GDM1 (cell line): ENCODE measurements around the gene LRIT2.

Source experiments
- DNase-seq: peaks from one replicate; lab custom pipeline; 2025; lab: John Stamatoyannopoulos, UW

LRIT2 gene

DNA sequence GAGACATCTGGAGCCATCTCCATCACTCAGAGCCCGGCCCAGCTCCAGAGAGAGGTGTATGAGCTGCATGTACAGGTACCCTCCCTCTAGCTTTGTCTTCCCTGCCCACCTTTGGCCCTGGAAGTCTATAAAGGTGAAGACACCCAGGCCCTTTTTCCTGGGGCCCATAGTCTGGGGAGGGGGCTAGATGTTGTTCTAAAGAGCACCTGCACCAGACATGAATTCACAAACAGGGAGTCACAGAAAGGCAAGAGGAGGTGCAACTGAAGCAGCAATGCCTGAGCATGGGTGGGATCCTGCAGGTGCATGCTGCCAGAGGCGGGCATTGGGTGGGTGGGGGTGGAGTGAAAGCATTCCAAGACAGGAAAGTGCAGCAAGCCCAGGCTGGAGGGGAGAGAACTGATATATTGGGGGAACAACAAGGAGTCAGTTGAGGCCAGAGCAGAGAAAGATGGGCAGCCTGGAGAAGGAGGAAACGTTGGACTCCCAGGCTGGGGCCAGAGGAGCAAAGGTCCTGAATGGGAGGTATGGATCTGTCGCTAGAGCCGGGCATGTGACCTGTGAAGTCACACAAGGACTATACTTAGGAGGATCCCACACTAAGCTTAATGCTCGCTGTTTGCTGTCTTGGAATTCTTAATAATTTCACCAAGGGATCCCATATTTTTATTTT, 19.4 kb downstream of the LRIT2 start:
- DNase-seq, result no peak

DNA sequence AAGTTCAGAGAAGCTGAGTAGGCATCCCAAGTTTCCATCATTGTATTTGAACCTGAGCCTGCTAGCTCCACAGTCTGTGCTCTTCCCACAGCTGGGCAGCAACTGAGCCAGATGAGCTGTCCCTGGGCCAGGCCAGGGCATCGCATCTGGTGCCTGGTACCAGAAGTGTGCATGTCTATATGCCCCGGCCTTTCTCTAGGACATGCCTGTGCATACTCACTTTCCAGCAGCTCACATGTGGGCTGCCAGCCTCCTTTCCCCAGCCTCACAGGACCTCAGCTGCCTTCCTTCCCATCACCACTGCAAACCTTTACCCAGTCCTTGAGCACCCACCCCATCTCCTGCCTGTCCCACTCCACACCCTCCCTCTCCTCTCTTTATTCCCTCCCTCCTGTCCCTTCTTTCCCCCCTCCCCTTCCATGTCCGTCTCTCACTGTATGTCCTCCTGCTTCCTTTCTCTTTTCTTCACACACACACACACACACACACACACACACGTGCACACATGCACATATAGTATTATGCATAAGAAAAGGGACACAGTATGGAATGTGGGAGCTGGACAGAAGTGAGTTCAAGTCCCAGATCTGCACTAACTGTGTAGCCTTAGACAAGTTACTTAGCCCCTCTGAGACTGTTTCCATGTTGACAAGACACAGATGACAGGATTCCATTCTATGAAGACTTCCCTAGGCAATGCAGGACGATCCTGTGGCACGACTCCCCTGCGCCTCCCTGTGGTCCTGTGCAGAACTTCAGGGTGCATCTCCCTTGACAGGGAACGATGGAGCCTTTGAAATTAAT, 20.1 kb downstream of the LRIT2 start:
- peak; percentile 46 for DNase-seq

DNA sequence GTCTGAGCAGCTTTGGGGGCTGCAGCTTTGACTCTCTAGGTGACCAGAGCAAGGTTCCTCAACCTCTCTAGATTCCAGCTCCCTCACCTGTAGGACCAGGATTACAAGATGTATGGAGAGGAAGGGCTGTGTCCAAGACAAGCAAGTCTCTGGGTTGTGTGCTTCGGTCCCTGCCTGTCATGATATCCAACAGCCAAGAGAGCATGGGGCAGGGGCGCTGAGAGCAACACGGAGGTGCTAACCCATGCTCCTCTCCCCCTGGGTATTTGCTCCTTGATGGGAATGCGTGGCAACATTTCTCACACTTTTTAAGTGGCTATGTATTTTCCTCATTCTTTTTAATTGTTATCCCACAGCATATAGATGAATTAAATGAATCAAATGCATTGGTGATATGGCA, 20.7 kb downstream of the LRIT2 start:
- DNase-seq, result no peak

DNA sequence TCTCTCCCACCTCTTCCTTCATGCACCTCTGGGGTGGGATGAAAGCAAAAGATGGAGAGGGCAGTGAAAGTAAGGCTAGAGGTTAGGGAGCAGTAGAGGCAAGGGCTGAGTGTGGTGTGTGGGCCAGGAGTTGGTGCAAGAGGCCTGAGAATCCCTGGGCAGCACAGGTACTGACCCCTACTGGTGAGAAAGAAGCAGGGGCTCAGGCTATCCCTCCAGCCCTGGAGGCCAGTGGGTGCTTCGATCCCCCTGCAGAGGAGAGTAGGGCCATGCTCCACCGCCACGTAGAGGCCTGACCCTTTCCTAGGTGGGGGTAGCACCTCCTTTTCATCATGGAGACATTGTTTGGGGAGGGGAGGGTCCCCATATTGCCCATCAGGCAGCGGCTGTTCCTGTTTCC, 21.2 kb downstream of the LRIT2 start:
- DNase-seq, result no peak

DNA sequence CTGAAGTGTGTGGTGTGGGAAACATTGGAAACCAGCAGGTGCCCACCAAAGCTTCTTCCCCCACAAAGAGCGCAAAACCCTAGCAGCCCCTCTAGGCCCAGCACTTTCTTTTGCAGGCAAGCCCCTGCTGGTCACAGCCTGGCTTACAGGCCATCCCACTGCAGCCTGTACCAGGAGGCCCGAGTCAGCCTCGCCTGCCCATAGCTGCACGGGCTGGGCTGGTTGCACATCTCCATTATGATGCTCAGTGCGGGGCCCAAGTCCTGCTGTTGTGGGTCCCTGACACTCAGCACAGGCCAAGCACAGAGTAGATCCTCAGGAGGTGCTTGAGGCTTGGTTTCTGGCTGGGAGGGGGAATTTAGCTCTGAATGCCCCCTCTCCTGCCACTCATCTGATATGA, 23.0 kb downstream of the LRIT2 start:
- DNase-seq, result no peak

DNA sequence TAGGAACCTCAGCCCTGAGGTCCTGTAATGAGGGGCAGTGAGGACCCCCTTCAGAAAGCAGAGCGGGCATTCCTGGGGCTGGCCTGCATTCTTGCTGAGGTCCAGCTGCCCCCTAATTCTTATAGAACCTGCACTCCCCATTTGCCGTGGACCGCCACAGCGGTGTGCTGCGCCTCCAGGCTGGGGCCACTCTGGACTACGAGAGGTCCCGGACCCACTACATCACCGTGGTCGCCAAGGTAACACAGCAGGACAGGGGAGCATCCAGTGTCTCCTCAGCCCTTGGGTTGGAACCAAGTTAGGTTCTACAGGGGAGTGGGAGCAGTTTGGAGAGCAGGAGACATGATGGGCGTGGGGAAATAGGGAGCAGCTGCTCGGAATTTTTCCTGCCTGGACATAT, 23.7 kb downstream of the LRIT2 start:
- no peak for DNase-seq

DNA sequence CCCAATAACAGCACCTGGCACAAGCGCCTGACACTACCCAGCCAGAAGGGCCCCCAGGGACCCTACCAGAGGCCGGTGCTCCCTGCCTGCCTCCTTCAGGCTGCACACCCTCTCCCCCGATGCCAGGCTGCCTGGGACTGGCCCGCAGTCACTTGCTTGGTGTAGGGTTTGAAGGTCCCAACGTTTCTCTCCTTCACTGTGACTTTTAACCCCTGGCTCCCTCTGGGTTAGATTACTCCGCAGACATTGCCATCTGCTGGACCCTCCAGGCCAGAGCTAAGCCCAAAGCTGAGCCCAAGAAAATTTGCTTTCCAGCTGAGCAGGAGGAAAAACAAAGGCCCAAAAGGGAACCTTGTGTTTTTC, 24.1 kb downstream of the LRIT2 start:
- no peak for DNase-seq

DNA sequence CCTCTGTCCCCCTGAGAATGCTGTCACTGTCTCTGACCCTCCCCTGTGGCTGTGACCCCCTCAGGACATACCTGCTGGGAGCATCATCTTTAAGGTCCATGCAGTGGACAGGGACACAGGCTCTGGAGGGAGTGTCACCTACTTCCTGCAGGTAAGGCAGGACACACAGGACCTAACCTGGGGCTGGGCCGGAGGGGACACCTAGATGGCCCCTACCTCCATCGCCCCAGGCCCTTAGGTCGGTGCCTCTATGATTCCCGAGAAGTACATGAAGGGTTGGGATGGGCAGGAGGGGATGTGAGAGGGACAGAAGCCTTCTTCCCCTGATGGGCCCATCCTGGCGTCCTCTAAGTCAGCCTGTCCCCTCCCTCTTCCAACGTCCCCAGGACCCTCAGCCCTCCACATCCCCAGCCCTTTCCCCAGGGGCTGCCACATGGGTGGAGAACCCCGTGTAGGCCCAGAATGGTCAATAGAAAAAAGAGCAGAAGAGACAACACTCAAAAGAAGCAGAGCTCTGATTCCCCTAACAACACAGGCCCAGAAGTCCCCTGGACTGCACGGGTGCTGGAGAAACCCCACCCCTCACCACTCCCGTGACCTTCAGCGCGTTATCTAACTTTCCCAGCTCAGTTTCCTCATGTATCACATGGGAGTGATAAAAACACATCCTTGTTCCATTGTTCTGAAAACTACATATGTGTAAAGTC, 24.7 kb downstream of the LRIT2 start:
- DNase-seq, result no peak

DNA sequence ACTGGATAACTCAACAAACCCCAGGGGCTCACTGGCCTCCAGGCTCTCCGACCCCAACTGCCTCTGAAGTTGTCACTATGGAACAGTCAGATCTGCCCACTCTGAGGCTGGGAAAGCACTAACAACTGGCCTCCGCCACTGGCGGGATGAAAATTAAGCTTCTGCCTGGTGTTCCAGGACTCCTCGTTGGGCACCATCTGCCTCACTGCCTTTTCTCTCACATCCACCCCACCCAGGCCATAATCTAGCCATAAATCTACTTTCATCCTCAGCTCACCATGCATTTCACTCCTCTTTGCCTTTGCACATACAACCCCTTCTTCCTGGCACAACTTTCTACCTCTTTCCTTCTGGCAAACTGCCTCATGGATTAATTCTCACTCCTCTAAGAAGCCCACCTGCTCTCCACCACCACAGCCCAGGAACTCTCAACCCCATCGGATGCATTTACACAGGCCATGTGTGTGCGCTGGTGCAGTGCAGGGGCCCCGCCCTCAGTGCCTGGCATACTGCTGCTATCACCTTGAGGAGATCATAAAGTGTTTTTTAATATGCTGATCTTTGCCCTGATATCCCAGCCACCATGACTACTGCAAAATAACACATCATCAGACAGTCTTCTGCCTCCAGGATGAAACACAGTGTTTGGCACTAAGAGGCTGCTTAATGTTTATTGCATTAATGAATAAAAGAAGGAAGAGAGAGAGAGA, 27.0 kb downstream of the LRIT2 start:
- no peak for DNase-seq

DNA sequence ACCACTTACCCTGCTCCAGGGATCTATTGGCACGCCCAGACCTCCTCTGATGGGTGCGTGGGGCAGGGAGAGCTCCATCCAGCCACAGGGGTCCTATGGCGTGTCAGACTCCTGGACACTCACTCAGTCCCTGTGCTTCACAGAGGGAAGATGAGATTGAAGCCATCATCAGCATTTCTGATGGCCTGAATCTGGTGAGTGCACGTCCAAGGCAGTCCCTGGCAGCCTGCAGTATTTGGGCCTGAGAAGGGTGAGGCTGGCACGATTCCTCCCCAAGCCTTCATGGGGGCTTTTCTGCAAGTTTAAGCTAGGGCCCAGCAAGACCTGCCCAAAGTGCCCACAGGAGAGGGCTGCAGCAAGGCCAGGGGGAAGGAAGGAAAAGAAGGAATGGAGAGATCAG, 27.7 kb downstream of the LRIT2 start:
- DNase-seq, result no peak

DNA sequence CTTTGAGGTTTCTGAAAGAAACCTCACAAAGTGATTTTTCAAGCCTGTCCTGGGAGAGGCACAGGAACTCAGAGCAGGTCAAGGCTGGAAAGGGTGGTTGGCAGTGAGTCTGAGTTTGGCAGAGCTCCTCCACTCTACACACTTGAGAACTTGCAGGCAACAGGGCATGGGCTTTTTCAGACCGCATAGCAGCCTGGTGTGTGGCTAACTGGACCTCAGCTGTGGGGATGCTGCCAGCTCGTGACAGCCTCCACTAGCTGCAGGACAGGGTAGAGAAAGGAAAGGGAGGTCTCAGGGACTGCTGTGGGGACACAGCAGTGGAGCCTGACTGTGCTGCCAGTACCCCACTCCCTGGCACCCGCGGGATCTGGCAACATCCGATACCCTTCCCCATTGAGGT, 28.4 kb downstream of the LRIT2 start:
- DNase-seq, result no peak

DNA sequence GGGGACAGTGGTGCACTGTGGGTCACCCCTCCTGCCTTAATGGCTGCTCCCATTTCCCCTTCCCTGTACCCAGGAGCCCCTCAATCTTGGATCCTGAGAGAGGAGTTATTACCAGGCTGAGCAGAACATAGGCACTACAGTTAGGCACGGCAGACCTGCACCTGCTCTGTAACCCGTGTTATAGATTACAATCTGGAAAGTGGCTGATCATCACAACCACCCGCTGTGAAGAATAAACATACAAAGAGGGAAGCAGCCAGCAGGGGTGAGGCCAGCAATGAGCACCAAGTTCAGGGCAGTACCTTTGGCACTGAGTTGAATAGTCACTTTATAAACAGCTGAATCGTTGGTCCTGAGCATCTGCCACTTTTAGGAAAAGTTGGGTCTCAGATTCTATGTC, 29.3 kb downstream of the LRIT2 start:
- no peak for DNase-seq

DNA sequence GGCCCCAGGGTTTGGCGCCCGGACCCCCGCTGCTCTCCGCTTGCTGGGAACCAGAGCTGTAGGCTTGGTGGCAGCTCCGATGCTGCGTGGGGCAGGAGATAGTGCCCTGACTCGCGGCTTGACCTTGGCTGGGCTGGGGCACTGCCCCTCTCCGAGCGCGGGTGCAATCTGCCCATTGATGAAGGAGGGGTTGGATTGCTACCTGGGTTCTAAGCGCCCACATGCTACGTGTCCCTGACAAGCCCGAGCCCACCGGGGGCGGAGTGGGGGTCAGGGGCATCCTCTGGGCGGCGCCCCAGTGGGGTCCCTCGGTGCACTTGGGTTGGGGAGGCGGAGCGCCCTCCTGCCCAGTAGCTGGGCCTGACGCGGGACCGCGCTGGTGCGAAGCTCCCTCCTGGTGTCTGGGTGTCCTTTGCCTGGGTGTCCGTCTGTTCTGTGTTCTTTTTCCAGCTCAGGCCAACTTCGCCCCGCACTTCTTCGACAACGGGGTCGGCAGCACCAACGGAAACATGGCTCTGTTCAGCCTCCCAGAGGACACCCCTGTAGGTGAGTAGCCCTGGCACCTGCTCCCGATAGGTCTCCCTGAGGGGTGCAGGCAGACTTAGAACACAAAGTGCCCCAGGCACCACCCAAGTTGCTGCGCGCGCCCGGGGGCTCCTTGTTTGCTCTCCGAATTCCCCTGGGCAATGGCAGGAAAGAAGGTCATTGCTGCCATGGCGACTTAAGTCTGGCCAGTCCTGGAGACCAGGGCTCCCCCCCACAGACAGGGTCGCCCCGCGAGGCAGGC, 30.1 kb downstream of the LRIT2 start:
- no peak for DNase-seq

DNA sequence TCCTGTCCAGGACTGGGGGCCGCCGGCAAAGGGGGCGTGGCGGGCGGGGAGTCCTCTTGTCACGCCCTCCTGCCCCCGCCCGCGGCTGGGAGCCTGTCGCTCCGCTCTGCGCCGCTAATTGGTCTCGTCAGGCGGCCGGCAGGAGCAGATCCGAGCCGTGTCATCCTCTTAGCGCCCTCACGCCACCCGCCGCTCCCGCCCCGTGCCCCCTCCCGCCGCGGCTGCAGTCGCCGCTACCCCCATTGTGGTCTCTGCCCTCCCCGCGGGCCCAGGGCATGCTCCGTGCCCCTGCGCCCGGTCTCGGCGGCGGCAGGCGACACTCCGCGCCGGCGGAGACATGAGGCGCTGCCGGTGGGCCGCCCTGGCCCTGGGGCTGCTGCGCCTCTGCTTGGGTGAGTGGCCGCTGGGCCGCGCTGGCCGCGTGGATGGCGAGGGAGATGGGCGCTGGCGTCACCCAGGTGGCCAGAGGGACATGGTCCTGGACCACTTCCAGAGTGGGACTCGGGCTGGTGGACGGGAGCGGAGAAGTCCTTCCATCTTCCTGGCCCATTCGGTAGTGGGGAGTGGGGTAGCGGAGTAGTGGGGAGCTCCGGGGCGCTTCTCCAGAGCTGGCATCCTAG, 30.8 kb downstream of the LRIT2 start, which contains the start of gene CDHR1:
CDHR1 (plus strand) TSS at position 114 of the 620 bp plus-strand sequence; CDS start at position 338, 224 bp downstream.
- no peak for DNase-seq

DNA sequence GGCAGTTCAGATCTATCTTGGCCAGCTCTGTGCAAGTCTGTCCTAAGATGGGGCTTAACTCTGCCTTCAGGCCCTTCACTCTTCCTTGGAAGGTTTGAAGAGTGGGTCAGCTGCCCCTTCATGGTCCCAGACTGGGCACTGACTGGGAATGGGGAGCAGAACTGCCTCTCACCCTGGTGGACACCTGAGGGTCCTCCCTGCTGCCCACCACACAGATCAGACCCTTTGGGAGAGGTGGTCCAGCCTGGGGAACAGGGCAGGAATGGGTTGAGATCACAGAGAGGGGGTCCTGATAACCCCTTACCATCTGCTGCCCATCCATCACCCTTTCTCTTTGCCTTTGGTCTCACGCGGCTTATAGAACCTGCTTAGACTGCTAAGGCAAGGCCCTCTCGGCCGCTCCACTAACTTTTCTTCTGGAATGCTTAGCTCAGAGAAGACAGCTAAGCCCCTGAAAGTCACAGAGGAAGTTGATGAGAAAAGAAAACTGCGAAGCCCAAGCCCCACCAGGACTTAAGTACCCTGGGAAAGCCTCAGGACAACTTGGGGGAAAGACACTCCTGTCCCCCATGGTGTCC, 31.4 kb downstream of the LRIT2 start:
- no peak for DNase-seq

DNA sequence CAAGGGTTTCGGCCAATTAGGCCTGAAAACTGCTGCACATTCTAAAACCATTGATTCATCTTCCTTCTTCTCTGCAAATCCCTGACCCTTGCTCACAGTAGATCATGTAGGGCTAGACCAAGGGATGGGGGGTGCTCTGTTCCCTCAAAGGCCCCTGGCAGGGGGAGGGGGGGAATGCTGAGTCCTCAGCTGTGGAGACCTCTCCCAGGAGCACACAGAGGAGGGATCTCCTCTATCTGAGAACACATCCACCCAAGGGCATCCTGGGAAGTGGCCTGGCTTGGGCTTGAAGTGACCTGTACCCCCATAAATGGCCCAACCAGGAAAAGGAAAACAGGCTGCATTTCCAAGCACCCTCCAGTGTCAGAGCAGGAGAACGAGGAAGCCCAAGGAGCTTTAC, 32.0 kb downstream of the LRIT2 start:
- no peak for DNase-seq

DNA sequence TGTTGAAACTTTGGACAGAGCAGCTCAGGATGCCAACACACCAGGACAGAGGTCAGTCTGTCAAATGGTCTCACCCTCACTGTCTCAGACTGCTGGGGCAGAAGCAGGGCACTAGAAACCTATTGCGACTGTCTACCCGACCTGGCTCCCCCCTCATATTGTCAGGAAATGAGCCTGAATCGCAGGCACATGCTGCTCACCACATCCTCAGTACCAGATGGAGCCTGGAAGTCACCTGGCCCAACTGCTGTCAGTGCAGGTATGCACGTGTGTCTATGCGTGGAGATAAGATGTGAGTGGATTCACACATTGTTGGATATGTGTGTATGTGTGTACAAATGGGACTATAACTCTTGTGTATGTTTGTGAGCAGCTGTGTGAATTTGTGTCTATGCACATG, 34.2 kb downstream of the LRIT2 start:
- no peak for DNase-seq

DNA sequence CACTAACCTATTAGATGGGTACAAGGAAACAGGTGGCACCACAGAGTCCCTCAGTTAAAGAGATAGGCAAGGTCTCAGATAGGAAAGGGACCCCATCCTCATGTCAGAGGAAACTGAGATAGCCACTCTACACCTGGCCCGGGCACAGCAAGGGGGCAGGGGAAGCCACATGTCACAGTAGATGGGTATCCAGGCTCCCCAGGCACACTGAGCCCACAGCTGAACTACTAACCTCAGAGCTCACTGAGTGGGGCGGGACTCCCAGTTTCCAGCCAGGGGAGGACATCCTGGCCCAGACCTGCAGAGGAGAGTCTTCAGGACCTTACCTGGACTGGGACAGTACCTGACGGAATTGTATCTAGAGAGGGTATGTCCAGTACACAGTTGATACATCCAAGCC, 34.7 kb downstream of the LRIT2 start:
- no peak for DNase-seq

DNA sequence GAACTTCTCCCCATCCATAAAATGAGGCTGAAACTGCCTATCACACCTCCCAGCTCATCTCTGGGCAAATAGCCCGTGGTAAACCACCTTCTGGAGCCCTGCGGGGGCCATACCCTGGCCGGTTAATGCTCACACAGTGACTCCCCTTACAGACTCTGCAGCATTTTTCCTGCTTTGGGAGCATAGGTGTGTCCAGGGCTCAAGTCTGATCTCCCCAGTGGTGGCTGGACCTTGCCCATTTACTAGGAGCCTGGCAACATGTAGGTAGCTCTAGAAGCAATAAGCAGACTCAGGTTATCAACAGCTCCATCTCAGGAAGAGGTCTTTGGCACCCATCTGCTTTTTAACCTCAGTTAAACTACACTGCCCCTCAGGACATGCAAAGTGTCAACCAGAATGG, 36.5 kb downstream of the LRIT2 start:
- DNase-seq, result no peak

DNA sequence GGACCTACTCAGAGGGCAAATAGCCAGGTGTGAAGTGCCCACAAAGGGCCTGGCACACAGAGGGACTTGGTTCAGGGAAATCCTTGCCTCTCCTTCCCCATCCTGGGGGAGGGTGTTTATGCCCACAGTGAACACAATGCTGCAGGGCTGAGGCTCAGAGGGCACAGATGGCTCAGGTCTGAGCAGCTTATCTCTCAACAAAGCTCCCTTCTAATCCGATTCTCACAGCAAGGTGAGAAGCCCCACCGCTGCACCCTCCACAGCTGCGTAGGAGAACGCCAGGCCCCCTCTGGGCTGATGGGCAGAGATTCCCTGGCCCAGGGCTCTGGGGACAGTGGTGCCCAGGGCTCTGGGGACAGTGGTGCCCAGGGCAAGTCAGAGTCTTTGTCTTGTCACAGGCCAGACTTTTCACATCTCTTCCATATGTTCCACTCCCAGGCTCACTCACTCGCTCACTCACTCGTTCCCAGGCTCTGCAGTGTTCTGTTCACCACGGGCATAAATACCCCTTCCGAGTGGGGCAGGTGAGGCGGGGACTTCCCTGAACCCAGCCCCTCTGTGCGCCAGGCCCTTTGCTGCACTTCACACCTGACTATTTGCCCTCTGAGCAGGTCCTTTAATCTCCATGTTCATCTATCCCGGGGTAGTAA, 39.7 kb downstream of the LRIT2 start:
- DNase-seq, result no peak
